DOHH2 (cell line): Measurements from ENCODE around the gene ENOX1.

Source experiments
- EZH2phosphoT487 ChIP-seq: fragments of 200-600 bp; sonication (generic); IDR thresholded peaks from 2 replicates; pipeline ENCODE4 v1.6.1; 2017; ENCODE audit warnings: borderline replicate concordance, mild to moderate bottlenecking, antibody characterized with exemption, low read length, moderate library complexity, mixed read lengths
- TF ChIP-seq, protein P1 (sequence below): fragments of 200-600 bp; sonication (generic); IDR thresholded peaks from one replicate; pipeline ENCODE4 v1.5.1; 2014; ENCODE audit warnings: antibody characterized with exemption, mild to moderate bottlenecking, low read depth, low read length; ENCODE audit not compliant: poor library complexity, severe bottlenecking

DNA sequence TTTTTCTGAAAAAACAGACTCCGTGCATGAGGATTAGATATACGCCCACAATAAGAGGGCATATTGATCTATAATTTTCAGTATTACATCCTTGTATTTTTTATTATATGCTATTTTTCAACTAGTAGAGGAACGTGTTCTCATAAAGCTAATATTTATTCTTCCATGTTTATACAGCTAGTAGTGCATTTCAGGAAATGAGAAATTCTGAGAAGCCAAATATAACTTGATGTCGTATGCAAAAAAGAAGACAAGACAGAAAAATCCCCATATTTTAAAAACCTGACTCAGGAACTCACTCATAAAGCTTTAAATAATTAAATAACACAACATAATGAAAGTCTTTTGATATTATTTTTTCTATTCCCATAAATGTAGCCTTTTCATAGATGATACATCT lies 308.6 kb downstream of the ENOX1 start:
- TF ChIP-seq, protein P1, sequence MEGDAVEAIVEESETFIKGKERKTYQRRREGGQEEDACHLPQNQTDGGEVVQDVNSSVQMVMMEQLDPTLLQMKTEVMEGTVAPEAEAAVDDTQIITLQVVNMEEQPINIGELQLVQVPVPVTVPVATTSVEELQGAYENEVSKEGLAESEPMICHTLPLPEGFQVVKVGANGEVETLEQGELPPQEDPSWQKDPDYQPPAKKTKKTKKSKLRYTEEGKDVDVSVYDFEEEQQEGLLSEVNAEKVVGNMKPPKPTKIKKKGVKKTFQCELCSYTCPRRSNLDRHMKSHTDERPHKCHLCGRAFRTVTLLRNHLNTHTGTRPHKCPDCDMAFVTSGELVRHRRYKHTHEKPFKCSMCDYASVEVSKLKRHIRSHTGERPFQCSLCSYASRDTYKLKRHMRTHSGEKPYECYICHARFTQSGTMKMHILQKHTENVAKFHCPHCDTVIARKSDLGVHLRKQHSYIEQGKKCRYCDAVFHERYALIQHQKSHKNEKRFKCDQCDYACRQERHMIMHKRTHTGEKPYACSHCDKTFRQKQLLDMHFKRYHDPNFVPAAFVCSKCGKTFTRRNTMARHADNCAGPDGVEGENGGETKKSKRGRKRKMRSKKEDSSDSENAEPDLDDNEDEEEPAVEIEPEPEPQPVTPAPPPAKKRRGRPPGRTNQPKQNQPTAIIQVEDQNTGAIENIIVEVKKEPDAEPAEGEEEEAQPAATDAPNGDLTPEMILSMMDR, result no peak
- no peak for TF ChIP-seq EZH2phosphoT487
